Mammary epithelial cell (primary cell): ENCODE results near the gene DHRS1.

Experiments
- EZH2 ChIP-seq: IDR thresholded peaks from 2 replicates; pipeline ENCODE4 v1.6.1; 2012; ENCODE audit warnings: low read length, inconsistent platforms, borderline replicate concordance
- TF ChIP-seq, protein P1 (sequence below), 2 donors: IDR thresholded peaks in 1 of 2; conservative IDR thresholded peaks in 1 of 2; 2 replicates each; pipeline ENCODE4 v1.5.1; 2011 to 2012; ENCODE audit warnings: inconsistent platforms in 2 of 2, low read length in 2 of 2, mild to moderate bottlenecking in 2 of 2, control low read depth in 1 of 2, low read depth in 1 of 2; ENCODE audit not compliant: insufficient read depth in 1 of 2; ENCODE audit errors: extremely low read depth in 1 of 2

GRCh38 chr14:24337824-24338175 is 38.2 kb upstream of the DHRS1 start:
- TF ChIP-seq, protein P1, sequence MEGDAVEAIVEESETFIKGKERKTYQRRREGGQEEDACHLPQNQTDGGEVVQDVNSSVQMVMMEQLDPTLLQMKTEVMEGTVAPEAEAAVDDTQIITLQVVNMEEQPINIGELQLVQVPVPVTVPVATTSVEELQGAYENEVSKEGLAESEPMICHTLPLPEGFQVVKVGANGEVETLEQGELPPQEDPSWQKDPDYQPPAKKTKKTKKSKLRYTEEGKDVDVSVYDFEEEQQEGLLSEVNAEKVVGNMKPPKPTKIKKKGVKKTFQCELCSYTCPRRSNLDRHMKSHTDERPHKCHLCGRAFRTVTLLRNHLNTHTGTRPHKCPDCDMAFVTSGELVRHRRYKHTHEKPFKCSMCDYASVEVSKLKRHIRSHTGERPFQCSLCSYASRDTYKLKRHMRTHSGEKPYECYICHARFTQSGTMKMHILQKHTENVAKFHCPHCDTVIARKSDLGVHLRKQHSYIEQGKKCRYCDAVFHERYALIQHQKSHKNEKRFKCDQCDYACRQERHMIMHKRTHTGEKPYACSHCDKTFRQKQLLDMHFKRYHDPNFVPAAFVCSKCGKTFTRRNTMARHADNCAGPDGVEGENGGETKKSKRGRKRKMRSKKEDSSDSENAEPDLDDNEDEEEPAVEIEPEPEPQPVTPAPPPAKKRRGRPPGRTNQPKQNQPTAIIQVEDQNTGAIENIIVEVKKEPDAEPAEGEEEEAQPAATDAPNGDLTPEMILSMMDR (conservative IDR thresholded peaks at IDR 0.05 in 1 of 2, IDR thresholded peaks at IDR 0.05 in 1 of 2; ENCODE audit: extremely low read depth in 1 of 2, insufficient read depth in 1 of 2, low read depth in 1 of 2, low read length in 2 of 2) = no peak
- TF ChIP-seq EZH2 = no peak
